ENCODE measurements around the gene FYN. TPM values are rescaled to one million over a fixed set of nuclear protein-coding genes. Genes with fewer than 3 reads are reported as not detected.

The FYN gene
- total RNA-seq, 1 donor from 2014 or later: 130 TPM

GRCh38 chr6:111864138-111865048 lies 8.9 kb downstream of the FYN start:
- intact Hi-C loops (cut with DNase I): no loop called here
- TF ChIP-seq, protein P1, sequence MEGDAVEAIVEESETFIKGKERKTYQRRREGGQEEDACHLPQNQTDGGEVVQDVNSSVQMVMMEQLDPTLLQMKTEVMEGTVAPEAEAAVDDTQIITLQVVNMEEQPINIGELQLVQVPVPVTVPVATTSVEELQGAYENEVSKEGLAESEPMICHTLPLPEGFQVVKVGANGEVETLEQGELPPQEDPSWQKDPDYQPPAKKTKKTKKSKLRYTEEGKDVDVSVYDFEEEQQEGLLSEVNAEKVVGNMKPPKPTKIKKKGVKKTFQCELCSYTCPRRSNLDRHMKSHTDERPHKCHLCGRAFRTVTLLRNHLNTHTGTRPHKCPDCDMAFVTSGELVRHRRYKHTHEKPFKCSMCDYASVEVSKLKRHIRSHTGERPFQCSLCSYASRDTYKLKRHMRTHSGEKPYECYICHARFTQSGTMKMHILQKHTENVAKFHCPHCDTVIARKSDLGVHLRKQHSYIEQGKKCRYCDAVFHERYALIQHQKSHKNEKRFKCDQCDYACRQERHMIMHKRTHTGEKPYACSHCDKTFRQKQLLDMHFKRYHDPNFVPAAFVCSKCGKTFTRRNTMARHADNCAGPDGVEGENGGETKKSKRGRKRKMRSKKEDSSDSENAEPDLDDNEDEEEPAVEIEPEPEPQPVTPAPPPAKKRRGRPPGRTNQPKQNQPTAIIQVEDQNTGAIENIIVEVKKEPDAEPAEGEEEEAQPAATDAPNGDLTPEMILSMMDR (IDR thresholded peaks at IDR 0.05): no peak
- TF ChIP-seq POLR2AphosphoS5 (IDR thresholded peaks at IDR 0.05; ENCODE audit: insufficient read depth in 1 of 2, low read depth in 1 of 2): no peak
- TF ChIP-seq POLR2A (IDR thresholded peaks at IDR 0.05): no peak

DNA sequence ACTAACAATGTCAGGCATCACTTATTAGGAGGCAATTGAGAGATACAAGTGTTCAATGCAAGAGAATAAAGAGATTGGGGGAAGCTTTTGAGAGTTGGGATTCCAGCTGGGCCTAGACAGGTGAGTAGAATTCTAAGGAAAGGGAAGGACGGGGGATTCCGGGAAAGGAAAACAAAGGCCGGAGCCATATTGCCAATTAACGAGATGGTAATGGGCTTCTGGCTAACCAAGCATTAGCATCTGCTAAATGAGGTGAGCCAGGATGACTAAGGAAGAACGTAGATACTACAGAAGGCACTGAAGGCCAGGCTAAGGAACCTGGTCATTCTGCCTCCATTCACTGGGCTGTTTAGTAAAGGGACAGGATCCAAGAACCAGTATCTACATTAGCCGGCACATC lies 10.5 kb downstream of the FYN start:
- H3K4me1 ChIP-seq: peaks cover 46% of the 10 kb centered on the region

More at GRCh38 chr6:111864138-111865048, 8.9 kb downstream of the FYN start:
- Histone ChIP-seq H3K27me3 (no peaks in the 10 kb centered on the region), H3K9me3 (no peaks in the 10 kb centered on the region), H3K4me1 (peaks cover 54% of the 10 kb centered on the region), H3K27ac (no peak overlapping the region), H3K36me3 (no peaks in the 10 kb centered on the region), H3K4me3 (no peak overlapping the region)
- DNase-seq (ENCODE audit: extremely low spot score in 2 of 2): no peak

GRCh38 chr6:111862314-111862713 lies 10.9 kb downstream of the FYN start:
- Histone ChIP-seq H3K4me1 (peaks cover 46% of the 10 kb centered on the region), H3K9me3 (no peaks in the 10 kb centered on the region), H3K27ac (no peak overlapping the region), H3K4me3 (no peak overlapping the region), H3K36me3 (no peaks in the 10 kb centered on the region), H3K27me3 (no peaks in the 10 kb centered on the region)
- DNase-seq (ENCODE audit: extremely low spot score in 2 of 2): no peak
- intact Hi-C loops (cut with DNase I): no loop called here
- TF ChIP-seq POLR2AphosphoS5 (IDR thresholded peaks at IDR 0.05; ENCODE audit: insufficient read depth in 1 of 2, low read depth in 1 of 2) (no peak), POLR2A (IDR thresholded peaks at IDR 0.05) (no peak)
- TF ChIP-seq, protein P1 (IDR thresholded peaks at IDR 0.05): no peak

More for the DNA sequence above, 10.5 kb downstream of the FYN start:
- no peak overlapping the region for H3K4me3 ChIP-seq
- TF ChIP-seq, protein P1 (IDR thresholded peaks at IDR 0.05): no peak
- TF ChIP-seq POLR2AphosphoS5 (IDR thresholded peaks at IDR 0.05; ENCODE audit: insufficient read depth in 1 of 2, low read depth in 1 of 2) (no peak), POLR2A (IDR thresholded peaks at IDR 0.05) (no peak)
- H3K27ac ChIP-seq: no peak overlapping the region
- H3K9me3 ChIP-seq: no peaks in the 10 kb centered on the region
- no peak for DNase-seq (ENCODE audit: extremely low spot score in 2 of 2)
- intact Hi-C loops (cut with DNase I): no loop called here
- no peaks in the 10 kb centered on the region for H3K27me3 ChIP-seq
- H3K36me3 ChIP-seq: no peaks in the 10 kb centered on the region

DNA sequence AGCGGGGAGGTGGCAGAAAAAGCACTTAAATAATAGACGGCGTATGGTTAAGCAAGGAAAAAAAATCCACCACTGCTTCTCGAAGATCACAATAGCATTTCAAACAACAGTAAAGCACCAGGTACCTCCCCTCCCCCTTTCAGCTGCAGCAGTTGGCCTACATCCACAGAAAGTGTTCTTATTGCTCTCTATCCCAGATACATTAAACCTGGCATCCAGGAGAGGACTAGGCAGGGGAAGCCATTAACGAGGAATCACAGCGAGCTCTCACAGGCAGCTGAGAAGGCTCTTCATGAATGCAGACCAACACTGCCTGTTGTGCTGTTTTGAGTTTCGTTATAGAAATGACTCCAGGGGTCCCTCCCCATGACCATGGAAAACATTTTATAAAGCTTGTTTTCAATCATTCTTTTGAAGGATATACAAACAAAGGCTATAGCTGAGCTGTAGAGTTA lies 11.8 kb downstream of the FYN start:
- Histone ChIP-seq H3K4me3 (no peak overlapping the region), H3K9me3 (no peaks in the 10 kb centered on the region), H3K27ac (no peak overlapping the region), H3K36me3 (no peaks in the 10 kb centered on the region), H3K27me3 (no peaks in the 10 kb centered on the region), H3K4me1 (peaks cover 39% of the 10 kb centered on the region)
- intact Hi-C loops (cut with DNase I): no loop called here
- TF ChIP-seq POLR2A (IDR thresholded peaks at IDR 0.05) (no peak), POLR2AphosphoS5 (IDR thresholded peaks at IDR 0.05; ENCODE audit: insufficient read depth in 1 of 2, low read depth in 1 of 2) (no peak)
- TF ChIP-seq, protein P1 (IDR thresholded peaks at IDR 0.05): no peak
- no peak for DNase-seq (ENCODE audit: extremely low spot score in 2 of 2)

- H3K27ac ChIP-seq: no peak overlapping the region
- DNase-seq (ENCODE audit: extremely low spot score in 2 of 2): no peak
- no peak overlapping the region for H3K4me3 ChIP-seq
- H3K9me3 ChIP-seq: no peaks in the 10 kb centered on the region
- H3K36me3 ChIP-seq: no peaks in the 10 kb centered on the region
- no peaks in the 10 kb centered on the region for H3K27me3 ChIP-seq
- peaks cover 25% of the 10 kb centered on the region for H3K4me1 ChIP-seq
- intact Hi-C loops (cut with DNase I): no loop called here
- TF ChIP-seq, protein P1 (IDR thresholded peaks at IDR 0.05): no peak
- TF ChIP-seq POLR2AphosphoS5 (IDR thresholded peaks at IDR 0.05; ENCODE audit: insufficient read depth in 1 of 2, low read depth in 1 of 2): no peak
- no peak for TF ChIP-seq POLR2A (IDR thresholded peaks at IDR 0.05)
Measured at GRCh38 chr6:111858347-111858746, 14.9 kb downstream of the FYN start.

Measured in vagina (tissue), 2 donors.